HepG2 (cell line): Measurements from ENCODE around the gene HNF1B. TPM values are rescaled to one million over a fixed set of nuclear protein-coding genes. Genes with fewer than 3 reads are reported as not detected.

Source experiments
- ATAC-seq: fragments of 200-7000 bp; cut with Tn5 transposase; 3 replicates; pipeline ENCODE4 v1.9.1; 2020; ENCODE audit warnings: mild to moderate bottlenecking, moderate library complexity
- BruUV-seq: library from RNA; stranded (reverse); fragments of 400-500 nt; replicated peaks from 2 replicates; lab custom pipeline; 2021; lab: Mats Ljungman, UMichigan
- CTCF ChIA-PET: fragments of 300-600 bp; formaldehyde crosslinking; extraction: SDS; loops from one replicate; lab custom pipeline; 2021; ENCODE audit warnings: low total read pairs, inconsistent platforms, low intra/inter-chr PET ratio; lab: Yijun Ruan, JAX
- POLR2A ChIA-PET: fragments of 350-600 bp; sonication (Branson Sonifier 250); formaldehyde crosslinking; loops from one replicate; lab custom pipeline; 2020; ENCODE audit warnings: antibody characterized with exemption, inconsistent platforms; lab: Yijun Ruan, JAX
- DNase-seq: peaks from one replicate; pipeline ENCODE4 v3.0.0-alpha.2; 2015; ENCODE audit warnings: low spot score
- FAIRE-seq: peaks from 3 replicates; lab custom pipeline; 2011; peaks lifted over from hg19 to GRCh38; lab: Jason Lieb, UNC
- H2AFZ ChIP-seq: one replicate; pipeline ENCODE4 v1.6.1; 2011; ENCODE audit warnings: low read length, inconsistent platforms
- H3K27ac ChIP-seq: fragments of 300-600 bp; 3 replicates; pipeline ENCODE4 v1.8.0; 2011; ENCODE audit warnings: mixed run types, mild to moderate bottlenecking, mixed read lengths, low read length, inconsistent platforms; ENCODE audit not compliant: insufficient read depth; ENCODE audit errors: extremely low read length
- H3K27me3 ChIP-seq, 2 experiments: fragments of 200-600 bp in 1 of 2; 2 replicates in 1 of 2; 3 replicates in 1 of 2; pipeline versions ENCODE4 v1.6.0 to v1.8.0; 2011; ENCODE audit warnings: low read length in 2 of 2, mild to moderate bottlenecking in 2 of 2, moderate library complexity in 2 of 2, inconsistent platforms in 1 of 2; ENCODE audit not compliant: insufficient read depth in 2 of 2, control insufficient read depth in 1 of 2
- H3K36me3 ChIP-seq, 2 experiments: fragments of 200-600 bp in 1 of 2; replicated peaks in 1 of 2; 2 replicates in 1 of 2; 3 replicates in 1 of 2; pipeline versions ENCODE4 v1.5.1 to v1.8.0; 2011; ENCODE audit warnings: low read length in 2 of 2, inconsistent platforms in 1 of 2; ENCODE audit not compliant: insufficient read depth in 2 of 2, control insufficient read depth in 1 of 2
- H3K4me1 ChIP-seq: 2 replicates; pipeline ENCODE4 v1.5.1; 2012; ENCODE audit warnings: low read length, inconsistent platforms; ENCODE audit not compliant: insufficient read depth
- H3K4me2 ChIP-seq: 2 replicates; pipeline ENCODE4 v1.6.0; 2011; ENCODE audit warnings: low read depth, low read length, inconsistent platforms
- H3K4me3 ChIP-seq, 3 experiments: fragments of 200-600 bp in 1 of 3; sonication (generic), shearing (Covaris generic) in 1 of 3; replicated peaks in 1 of 3; 2 replicates each; pipeline ENCODE4 v1.5.1; 2011 to 2016; ENCODE audit warnings: low read length in 3 of 3, inconsistent platforms in 2 of 3, low read depth in 2 of 3, mild to moderate bottlenecking in 2 of 3, control low read depth in 1 of 3, mixed read lengths in 1 of 3; ENCODE audit not compliant: insufficient read depth in 1 of 3
- H3K79me2 ChIP-seq: one replicate; pipeline ENCODE4 v1.6.1; 2011; ENCODE audit warnings: low read length, inconsistent platforms; ENCODE audit not compliant: insufficient read depth
- H3K9ac ChIP-seq: 2 replicates; pipeline ENCODE4 v1.6.0; 2011; ENCODE audit warnings: mild to moderate bottlenecking, low read depth, low read length, inconsistent platforms; ENCODE audit not compliant: insufficient read depth
- H3K9me3 ChIP-seq: 2 replicates; pipeline ENCODE4 v1.5.1; 2012; ENCODE audit warnings: mild to moderate bottlenecking, low read length
- H4K20me1 ChIP-seq: 2 replicates; pipeline ENCODE4 v1.6.0; 2011; ENCODE audit warnings: inconsistent platforms, mild to moderate bottlenecking, low read length, moderate library complexity; ENCODE audit not compliant: insufficient read depth
- CREB3 ChIP-seq: sonication (generic); formaldehyde crosslinking; IDR thresholded peaks from 2 replicates; pipeline ENCODE4 v1.5.0; 2020; ENCODE audit warnings: missing genetic modification reagents
- GZF1 ChIP-seq: sonication (generic); formaldehyde crosslinking; IDR thresholded peaks from 2 replicates; pipeline ENCODE4 v1.5.1; 2020; ENCODE audit warnings: mild to moderate bottlenecking, missing genetic modification reagents
- HNRNPLL ChIP-seq: fragments of 200-400 bp; formaldehyde crosslinking; IDR thresholded peaks from 2 replicates; pipeline ENCODE4 v1.6.1; 2017; ENCODE audit warnings: mild to moderate bottlenecking, low read depth, low read length; ENCODE audit not compliant: poor library complexity, severe bottlenecking
- MIER3 ChIP-seq: IDR thresholded peaks from 2 replicates; pipeline ENCODE4 v1.6.1; 2016; ENCODE audit warnings: missing compliant biosample characterization, borderline replicate concordance
- NR2F6 ChIP-seq, 2 experiments: IDR thresholded peaks; 2 replicates each; pipeline ENCODE4 v1.6.1; 2016; ENCODE audit warnings: antibody characterized with exemption in 1 of 2, mild to moderate bottlenecking in 1 of 2
- NRL ChIP-seq: sonication (generic); formaldehyde crosslinking; IDR thresholded peaks from 2 replicates; pipeline ENCODE4 v1.5.0; 2020; ENCODE audit warnings: missing genetic modification reagents, mild to moderate bottlenecking, moderate library complexity, borderline replicate concordance
- PHF5A ChIP-seq: IDR thresholded peaks from one replicate; pipeline ENCODE4 v1.6.1; 2018; ENCODE audit warnings: low read depth, missing genetic modification reagents; ENCODE audit not compliant: unreplicated experiment
- RXRA ChIP-seq: sonication (generic); formaldehyde crosslinking; IDR thresholded peaks from 2 replicates; pipeline ENCODE4 v1.5.1; 2020; ENCODE audit warnings: missing genetic modification reagents
- SOX13 ChIP-seq, 3 experiments: fragments of 450-650 bp in 1 of 3; sonication (generic) in 1 of 3; formaldehyde crosslinking in 1 of 3; IDR thresholded peaks in 2 of 3; conservative IDR thresholded peaks in 1 of 3; 2 replicates each; pipeline versions ENCODE4 v1.5.0 to v1.6.1; 2016 to 2020; ENCODE audit warnings: antibody characterized with exemption in 1 of 3, mild to moderate bottlenecking in 1 of 3, missing compliant biosample characterization in 1 of 3, missing genetic modification reagents in 1 of 3, moderate library complexity in 1 of 3
- SOX5 ChIP-seq: IDR thresholded peaks from 2 replicates; pipeline ENCODE4 v1.6.1; 2016; ENCODE audit warnings: borderline replicate concordance
- TCF7 ChIP-seq: sonication (generic); IDR thresholded peaks from 2 replicates; pipeline ENCODE4 v1.6.1; 2016; ENCODE audit warnings: antibody characterized with exemption, low read depth
- ZFP91 ChIP-seq: sonication (generic); formaldehyde crosslinking; IDR thresholded peaks from 2 replicates; pipeline ENCODE4 v1.9.0; 2022; ENCODE audit warnings: missing genetic modification reagents, mild to moderate bottlenecking, borderline replicate concordance
- ZNF17 ChIP-seq: sonication (generic); formaldehyde crosslinking; IDR thresholded peaks from 2 replicates; pipeline ENCODE4 v1.5.0; 2020; ENCODE audit warnings: mild to moderate bottlenecking, missing genetic modification reagents
- ZNF264 ChIP-seq: sonication (generic); formaldehyde crosslinking; IDR thresholded peaks from 2 replicates; pipeline ENCODE4 v1.4.0; 2020; ENCODE audit warnings: missing genetic modification reagents
- ZNF296 ChIP-seq: sonication (generic); formaldehyde crosslinking; conservative IDR thresholded peaks from 2 replicates; pipeline ENCODE4 v1.5.0; 2020; ENCODE audit warnings: mild to moderate bottlenecking, missing genetic modification reagents
- ZNF33B ChIP-seq: sonication (generic); formaldehyde crosslinking; IDR thresholded peaks from 2 replicates; pipeline ENCODE4 v1.5.1; 2020; ENCODE audit warnings: mild to moderate bottlenecking, missing genetic modification reagents
- ZNF7 ChIP-seq: IDR thresholded peaks from 2 replicates; pipeline ENCODE4 v1.6.1; 2016; ENCODE audit warnings: missing biosample characterization, missing genetic modification reagents
- ZSCAN22 ChIP-seq: sonication (generic); formaldehyde crosslinking; IDR thresholded peaks from 2 replicates; pipeline ENCODE4 v1.4.0; 2020; ENCODE audit warnings: mild to moderate bottlenecking, missing genetic modification reagents
- WGBS: methylation state at CpG from one replicate; pipeline ENCODE4 v1.1.6; 2017; ENCODE audit warnings: low lambda C conversion rate; 5-methylcytosine and 5-hydroxymethylcytosine counted together
- in situ Hi-C: cut with HindIII; loops from 2 replicates; pipeline ENCODE4 v1.10.0; 2017; ENCODE audit warnings: low pct_unique_long_range_greater_than_20kb; ENCODE audit not compliant: extremely low pct_ligation_motif_present
- intact Hi-C: fragments of 100-400 bp; cut with micrococcal nuclease; formaldehyde crosslinking; loops from one replicate; pipeline ENCODE4 v1.10.0; 2022; ENCODE audit not compliant: unreplicated experiment
- polyA plus RNA-seq, 8 experiments: library from polyadenylated mRNA; depleted of rRNA in 3 of 8; stranded (reverse) in 7 of 8; unstranded in 1 of 8; fragments of >200 nt; fragmentation: Illumina TruSeq in 4 of 8; extraction: Trizol in 4 of 8; gene quantifications; 2 replicates each; pipeline versions ENCODE4 v1.2.1 to v1.2.3, GENCODE V29; 2011 to 2016; ENCODE audit warnings: low read depth in 4 of 8, missing spikeins in 1 of 8, mixed read lengths in 1 of 8; ENCODE audit not compliant: insufficient read depth in 1 of 8
- total RNA-seq, 5 experiments: library from RNA; depleted of rRNA; stranded (reverse); fragments of >200 nt; fragmentation: Illumina TruSeq; extraction: Trizol; gene quantifications; 2 replicates each; pipeline ENCODE4 v1.2.3, GENCODE V29; 2016; ENCODE audit warnings: low read depth in 1 of 5

Gene HNF1B
- total and polyA plus RNA-seq, 2 of the 13 experiments (the other 11 are each of a cell fraction or from before 2014, with no cell fraction given): 1.9 to 5.3 TPM

DNA sequence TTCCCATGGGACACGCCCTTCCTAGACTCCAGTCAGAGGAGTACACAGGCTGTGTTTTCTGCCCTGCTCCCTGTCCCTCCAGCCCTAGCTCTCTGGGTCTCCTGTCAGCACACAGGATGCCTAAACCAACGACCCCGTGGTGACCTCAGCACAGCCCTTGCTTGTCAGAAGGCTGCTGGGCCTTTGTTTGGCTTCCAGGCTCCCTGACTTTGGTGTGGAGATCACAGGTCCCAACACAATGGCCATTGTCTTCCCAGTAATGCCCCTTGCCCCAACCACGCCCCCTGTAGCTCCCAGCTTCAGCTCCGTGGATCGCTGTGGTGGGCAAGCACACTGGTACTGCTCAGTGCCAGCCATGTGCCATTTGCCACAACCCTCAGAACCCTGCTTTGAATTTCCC lies 15.0 kb downstream of the HNF1B start (continued):
- TF ChIP-seq TCF7: peak; percentile 36; the same call in 1 of the 2 replicates
- peak; percentile 92 for TF ChIP-seq ZNF7 (CRISPR knock-in tag)
- peak; percentile 49 for TF ChIP-seq NR2F6 (IDR thresholded peaks at IDR 0.05)
- peak; percentile 70 for TF ChIP-seq NR2F6 (CRISPR knock-in tag; IDR thresholded peaks at IDR 0.05)
- TF ChIP-seq ZSCAN22 (CRISPR knock-in tag): no peak
- peak; percentile 89; the same call in 1 of the 2 replicates for TF ChIP-seq SOX13 (IDR thresholded peaks at IDR 0.05)
- TF ChIP-seq SOX13 (CRISPR knock-in tag; conservative IDR thresholded peaks at IDR 0.05 in 1 of 2, IDR thresholded peaks at IDR 0.05 in 1 of 2): peak in 1 of 2 experiments; percentile 98; a peak in 2 of 4 replicates
- 0 out of 2 replicates have a peak, but pooled peaks have one; percentile 76 for TF ChIP-seq RXRA (CRISPR knock-in tag)
- TF ChIP-seq SOX5 (CRISPR knock-in tag): peak; percentile 95
- TF ChIP-seq NRL (CRISPR knock-in tag): peak; percentile 75; the same call in 1 of the 2 replicates

DNA sequence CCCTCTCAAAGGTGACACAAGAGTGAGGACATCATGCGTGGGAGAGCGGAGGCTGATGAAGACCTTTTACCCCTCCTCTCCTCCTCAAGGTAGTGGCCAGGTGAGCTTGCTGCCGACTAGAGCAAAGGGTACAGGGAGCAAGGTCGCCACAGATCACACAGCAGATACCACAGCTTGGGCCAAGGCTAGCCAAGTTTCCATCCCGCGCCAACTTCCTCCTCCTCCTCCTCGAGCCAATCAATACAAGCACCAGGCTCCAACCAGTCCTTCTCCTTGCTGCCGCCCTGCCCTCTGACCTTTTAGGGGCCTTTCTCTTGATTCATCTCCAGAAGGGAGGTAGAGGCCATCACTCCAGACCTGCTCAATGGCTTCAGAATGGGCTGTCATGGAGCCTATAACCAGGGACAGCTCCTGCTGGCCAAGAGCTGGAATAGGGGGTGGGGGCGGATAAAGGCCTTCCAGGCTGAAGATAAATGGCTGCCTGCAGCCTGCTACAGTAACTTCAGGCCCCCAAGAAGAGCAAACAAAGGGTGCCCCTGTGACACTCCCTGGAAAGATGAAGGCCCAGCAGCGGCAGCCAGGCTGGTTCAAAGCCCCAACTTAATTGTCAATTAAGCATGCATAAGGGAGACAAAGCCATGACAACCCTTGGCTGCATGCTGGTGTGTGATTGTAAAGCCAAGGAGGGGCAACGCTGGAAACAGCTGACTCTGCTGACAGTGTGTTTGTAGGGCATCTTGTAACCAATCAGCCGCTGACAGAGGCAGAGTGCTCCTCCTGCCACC lies 17.8 kb downstream of the HNF1B start:
- H3K27ac ChIP-seq: no peak overlapping the region
- no peak for TF ChIP-seq GZF1 (CRISPR knock-in tag)
- no peak for TF ChIP-seq ZFP91 (CRISPR knock-in tag)
- TF ChIP-seq ZNF296: no peak
- TF ChIP-seq ZNF264 (CRISPR knock-in tag): no peak
- TF ChIP-seq ZNF33B (CRISPR knock-in tag): no peak
- no peak for TF ChIP-seq PHF5A
- no peak for TF ChIP-seq ZNF17 (CRISPR knock-in tag)
- TF ChIP-seq CREB3: no peak
- TF ChIP-seq MIER3 (CRISPR knock-in tag): no peak
- no peak for TF ChIP-seq HNRNPLL
- intact Hi-C loops (no loop called here), in situ Hi-C loops (no loop called here)
- H3K9me3 ChIP-seq: no peaks in the 10 kb centered on the region
- ChIA-PET POLR2A (no interaction called here), CTCF (no interaction called here)
- H3K27me3 ChIP-seq: no peaks in the 10 kb centered on the region
- no peaks in the 10 kb centered on the region for H4K20me1 ChIP-seq
- FAIRE-seq: no peak
- H3K9ac ChIP-seq: no peak overlapping the region
- H3K4me2 ChIP-seq: no peak overlapping the region
- no TSS peak for BruUV-seq
- peaks cover 15 to 35% of the 10 kb centered on the region in 2 experiments; a peak in 3 of 5 replicates for H3K36me3 ChIP-seq
- H3K79me2 ChIP-seq: no peaks in the 10 kb centered on the region
- DNase-seq: no peak
- ATAC-seq: no peak
- H2AFZ ChIP-seq: no peak overlapping the region
- H3K4me1 ChIP-seq: peaks cover 43% of the 10 kb centered on the region
- H3K4me3 ChIP-seq: no peak overlapping the region
- WGBS: 98% methylated on average over 10 of the region's 12 CpGs
